Measurements from ENCODE around the gene PNLDC1. TPM values are rescaled to one million over a fixed set of nuclear protein-coding genes. Genes with fewer than 3 reads are reported as not detected.

The PNLDC1 gene
- total RNA-seq, 1 donor from 2014 or later = 0.11 TPM

DNA sequence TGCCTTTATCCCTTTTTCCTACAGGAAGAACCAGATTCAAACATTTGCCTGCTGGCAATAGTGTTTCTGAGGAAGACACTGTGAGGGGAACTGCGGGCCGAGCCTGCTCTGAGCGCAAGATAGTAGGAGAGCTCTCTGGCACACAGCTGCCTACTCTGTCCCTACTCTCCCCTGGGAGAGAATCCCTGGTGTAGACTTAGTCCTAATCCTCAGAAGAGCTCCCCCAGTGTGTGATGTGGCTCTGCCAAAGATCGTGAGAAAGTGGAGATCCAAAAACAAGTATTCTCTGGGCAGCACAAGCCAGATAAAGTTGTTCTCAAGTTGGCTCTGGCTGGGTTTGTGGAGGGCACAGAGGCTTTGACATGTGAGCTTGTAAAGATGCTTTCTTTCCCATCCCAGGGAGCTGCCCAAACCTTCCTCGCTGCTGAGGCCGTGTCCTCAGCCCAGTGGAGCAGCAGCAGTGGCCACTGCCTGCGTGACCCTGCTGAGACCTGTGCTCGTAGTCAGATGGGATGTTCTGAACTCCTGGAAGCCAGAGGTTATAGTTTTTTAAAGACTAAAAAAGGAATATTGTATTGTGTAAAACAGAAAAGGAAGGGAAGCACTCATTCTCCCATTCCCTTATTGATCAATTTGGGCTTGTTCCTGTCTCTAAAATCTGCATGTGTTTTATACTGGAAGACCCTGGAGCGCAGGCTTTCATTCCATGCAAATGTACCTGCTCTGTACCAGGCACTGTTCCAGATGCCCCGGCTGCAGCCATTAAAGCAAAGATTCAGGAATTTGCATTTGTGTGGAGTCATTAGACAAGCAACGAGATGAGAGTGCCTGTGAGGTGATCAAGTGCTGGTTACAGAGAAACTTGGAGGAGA, 30.7 kb downstream of the PNLDC1 start:
- H3K27me3 Mint-ChIP-seq (ENCODE audit: low read depth, unreplicated experiment) = peaks cover 17% of the 10 kb centered on the region
- Histone ChIP-seq H3K4me2 (ENCODE audit: low read length) (no peak overlapping the region), H4K20me1 (ENCODE audit: insufficient read depth, low read length) (no peaks in the 10 kb centered on the region), H3K4me3 (ENCODE audit: insufficient read depth, low read depth, low read length) (no peak overlapping the region), H3K9ac (ENCODE audit: low read length) (no peak overlapping the region), H3K79me2 (ENCODE audit: insufficient read depth, low read length) (no peaks in the 10 kb centered on the region), H3K27ac (ENCODE audit: low read depth, low read length) (no peak overlapping the region), H3K36me3 (ENCODE audit: insufficient read depth, low read length) (no peaks in the 10 kb centered on the region), H3K27me3 (ENCODE audit: insufficient read depth, low read length) (no peaks in the 10 kb centered on the region), H3K9me3 (ENCODE audit: insufficient read depth, low read depth, low read length) (no peaks in the 10 kb centered on the region), H2AFZ (ENCODE audit: low read depth, low read length) (no peak overlapping the region), H3K4me1 (ENCODE audit: insufficient read depth, low read length) (no peaks in the 10 kb centered on the region)
- no peak for TF ChIP-seq CTCF (IDR thresholded peaks at IDR 0.05; ENCODE audit: insufficient read depth, low read depth, low read length)
- TF ChIP-seq EZH2 (IDR thresholded peaks at IDR 0.05; ENCODE audit: insufficient read depth, low read length) = no peak
- peak overlapping the region; percentile 69 for H3K27ac Mint-ChIP-seq (ENCODE audit: unreplicated experiment)
- no peak overlapping the region for H3K4me3 Mint-ChIP-seq (ENCODE audit: unreplicated experiment)
- no peaks in the 10 kb centered on the region for H3K36me3 Mint-ChIP-seq (ENCODE audit: low read depth, unreplicated experiment)
- H3K9me3 Mint-ChIP-seq (ENCODE audit: unreplicated experiment) = peaks cover 4% of the 10 kb centered on the region
- H3K4me1 Mint-ChIP-seq (ENCODE audit: low read depth, unreplicated experiment) = no peaks in the 10 kb centered on the region
- DNase-seq (ENCODE audit: low read depth) (no peak), FAIRE-seq (no peak)

GRCh38 chr6:159831373-159831679, 31.2 kb downstream of the PNLDC1 start:
- no peak for TF ChIP-seq EZH2 (IDR thresholded peaks at IDR 0.05; ENCODE audit: insufficient read depth, low read length)
- no peak for TF ChIP-seq CTCF (IDR thresholded peaks at IDR 0.05; ENCODE audit: insufficient read depth, low read depth, low read length)
- Histone ChIP-seq H3K27me3 (ENCODE audit: insufficient read depth, low read length) (no peaks in the 10 kb centered on the region), H3K27ac (ENCODE audit: low read depth, low read length) (no peak overlapping the region), H3K9ac (ENCODE audit: low read length) (no peak overlapping the region), H3K36me3 (ENCODE audit: insufficient read depth, low read length) (no peaks in the 10 kb centered on the region), H4K20me1 (ENCODE audit: insufficient read depth, low read length) (no peaks in the 10 kb centered on the region), H3K9me3 (ENCODE audit: insufficient read depth, low read depth, low read length) (no peaks in the 10 kb centered on the region), H2AFZ (ENCODE audit: low read depth, low read length) (no peak overlapping the region), H3K4me2 (ENCODE audit: low read length) (no peak overlapping the region), H3K79me2 (ENCODE audit: insufficient read depth, low read length) (no peaks in the 10 kb centered on the region), H3K4me3 (ENCODE audit: insufficient read depth, low read depth, low read length) (no peak overlapping the region), H3K4me1 (ENCODE audit: insufficient read depth, low read length) (no peaks in the 10 kb centered on the region)
- Mint-ChIP-seq H3K27ac (ENCODE audit: unreplicated experiment) (no peak overlapping the region), H3K9me3 (ENCODE audit: unreplicated experiment) (peaks cover 4% of the 10 kb centered on the region), H3K4me1 (ENCODE audit: low read depth, unreplicated experiment) (no peaks in the 10 kb centered on the region), H3K36me3 (ENCODE audit: low read depth, unreplicated experiment) (no peaks in the 10 kb centered on the region), H3K27me3 (ENCODE audit: low read depth, unreplicated experiment) (peaks cover 17% of the 10 kb centered on the region), H3K4me3 (ENCODE audit: unreplicated experiment) (no peak overlapping the region)
- FAIRE-seq (no peak), DNase-seq (ENCODE audit: low read depth) (no peak)

DNA sequence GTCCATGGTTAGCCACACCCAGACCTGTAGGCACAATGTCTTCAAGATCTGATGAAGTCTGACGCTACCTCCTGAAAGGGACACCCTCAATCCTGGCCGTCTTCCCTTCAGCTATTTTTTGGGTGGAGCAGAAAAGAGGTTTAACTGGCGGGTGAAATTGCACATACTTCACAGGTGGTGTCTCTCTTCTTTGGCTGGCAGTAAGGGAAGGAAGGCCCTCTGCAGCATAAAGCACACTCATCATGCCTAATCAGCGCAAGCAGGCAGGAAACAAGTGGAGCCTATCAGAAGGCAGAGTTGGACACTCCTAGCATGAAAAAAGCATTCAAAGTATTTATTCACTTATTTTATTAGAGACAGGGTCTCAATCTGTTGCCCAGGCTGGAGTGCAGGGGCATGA, 32.9 kb downstream of the PNLDC1 start:
- no peak overlapping the region for H3K27ac ChIP-seq (ENCODE audit: low read depth, low read length)
- no peak overlapping the region for H3K27ac Mint-ChIP-seq (ENCODE audit: unreplicated experiment)
- H3K4me3 ChIP-seq (ENCODE audit: insufficient read depth, low read depth, low read length) = no peak overlapping the region
- H2AFZ ChIP-seq (ENCODE audit: low read depth, low read length) = no peak overlapping the region
- DNase-seq (ENCODE audit: low read depth) = no peak
- H3K9me3 Mint-ChIP-seq (ENCODE audit: unreplicated experiment) = peaks cover 4% of the 10 kb centered on the region
- H4K20me1 ChIP-seq (ENCODE audit: insufficient read depth, low read length) = no peaks in the 10 kb centered on the region
- no peak overlapping the region for H3K4me2 ChIP-seq (ENCODE audit: low read length)
- H3K36me3 Mint-ChIP-seq (ENCODE audit: low read depth, unreplicated experiment) = no peaks in the 10 kb centered on the region
- H3K36me3 ChIP-seq (ENCODE audit: insufficient read depth, low read length) = no peaks in the 10 kb centered on the region
- no peak for TF ChIP-seq EZH2 (IDR thresholded peaks at IDR 0.05; ENCODE audit: insufficient read depth, low read length)
- TF ChIP-seq CTCF (IDR thresholded peaks at IDR 0.05; ENCODE audit: insufficient read depth, low read depth, low read length) = no peak
- no peaks in the 10 kb centered on the region for H3K4me1 Mint-ChIP-seq (ENCODE audit: low read depth, unreplicated experiment)
- H3K9ac ChIP-seq (ENCODE audit: low read length) = no peak overlapping the region
- no peaks in the 10 kb centered on the region for H3K9me3 ChIP-seq (ENCODE audit: insufficient read depth, low read depth, low read length)
- no peaks in the 10 kb centered on the region for H3K79me2 ChIP-seq (ENCODE audit: insufficient read depth, low read length)
- H3K4me1 ChIP-seq (ENCODE audit: insufficient read depth, low read length) = no peaks in the 10 kb centered on the region
- no peaks in the 10 kb centered on the region for H3K27me3 ChIP-seq (ENCODE audit: insufficient read depth, low read length)
- H3K4me3 Mint-ChIP-seq (ENCODE audit: unreplicated experiment) = no peak overlapping the region
- no peak for FAIRE-seq
- peaks cover 17% of the 10 kb centered on the region for H3K27me3 Mint-ChIP-seq (ENCODE audit: low read depth, unreplicated experiment)
